OCI-LY1 (cell line): ENCODE data around the gene HDDC3.

Experiments
- EZH2 ChIP-seq: fragments of 200-600 bp; sonication (generic), shearing (Covaris generic); IDR thresholded peaks from 2 replicates; pipeline ENCODE4 v1.8.0; 2017; ENCODE audit warnings: borderline replicate concordance, mixed run types, mild to moderate bottlenecking, antibody characterized with exemption, low read length, moderate library complexity, mixed read lengths
- TF ChIP-seq, protein P1 (sequence below): fragments of 200-600 bp; sonication (generic), shearing (Covaris generic); IDR thresholded peaks from 2 replicates; pipeline ENCODE4 v1.5.1; 2017; ENCODE audit warnings: mild to moderate bottlenecking, antibody characterized with exemption, low read length, moderate library complexity, mixed read lengths

DNA sequence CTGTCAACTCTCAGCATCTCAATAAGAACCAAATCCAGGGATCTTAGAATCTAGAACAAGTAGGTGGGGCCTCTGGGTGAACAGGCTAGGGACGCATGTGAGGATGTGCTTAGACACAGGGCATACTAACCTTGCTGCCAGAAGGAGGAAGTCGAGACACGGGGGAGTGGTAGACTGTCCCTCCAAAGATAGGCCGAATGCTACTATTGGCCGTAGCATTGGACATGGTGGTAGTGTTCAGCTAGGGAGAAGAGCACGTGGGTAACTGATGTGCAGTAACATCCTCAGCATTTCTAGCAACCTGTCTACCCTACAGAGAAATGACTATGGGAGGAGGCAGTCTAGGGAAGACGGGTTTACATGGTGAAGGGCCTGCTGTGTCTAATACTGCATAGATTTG lies 37.9 kb upstream of the HDDC3 start:
- TF ChIP-seq EZH2 = no peak
- TF ChIP-seq, protein P1, sequence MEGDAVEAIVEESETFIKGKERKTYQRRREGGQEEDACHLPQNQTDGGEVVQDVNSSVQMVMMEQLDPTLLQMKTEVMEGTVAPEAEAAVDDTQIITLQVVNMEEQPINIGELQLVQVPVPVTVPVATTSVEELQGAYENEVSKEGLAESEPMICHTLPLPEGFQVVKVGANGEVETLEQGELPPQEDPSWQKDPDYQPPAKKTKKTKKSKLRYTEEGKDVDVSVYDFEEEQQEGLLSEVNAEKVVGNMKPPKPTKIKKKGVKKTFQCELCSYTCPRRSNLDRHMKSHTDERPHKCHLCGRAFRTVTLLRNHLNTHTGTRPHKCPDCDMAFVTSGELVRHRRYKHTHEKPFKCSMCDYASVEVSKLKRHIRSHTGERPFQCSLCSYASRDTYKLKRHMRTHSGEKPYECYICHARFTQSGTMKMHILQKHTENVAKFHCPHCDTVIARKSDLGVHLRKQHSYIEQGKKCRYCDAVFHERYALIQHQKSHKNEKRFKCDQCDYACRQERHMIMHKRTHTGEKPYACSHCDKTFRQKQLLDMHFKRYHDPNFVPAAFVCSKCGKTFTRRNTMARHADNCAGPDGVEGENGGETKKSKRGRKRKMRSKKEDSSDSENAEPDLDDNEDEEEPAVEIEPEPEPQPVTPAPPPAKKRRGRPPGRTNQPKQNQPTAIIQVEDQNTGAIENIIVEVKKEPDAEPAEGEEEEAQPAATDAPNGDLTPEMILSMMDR = no peak
